Measurements from ENCODE around the gene SETD4. TPM values are rescaled to one million over a fixed set of nuclear protein-coding genes. Genes with fewer than 3 reads are reported as not detected.

SETD4 gene
- total RNA-seq, 2 donors from 2014 or later = 14.1 to 18.3 TPM

- Histone ChIP-seq H3K9me3 (no peaks in the 10 kb centered on the region), H3K27me3 (replicated peaks; ENCODE audit: insufficient read depth) (no peaks in the 10 kb centered on the region), H3K4me1 (ENCODE audit: control insufficient read depth in 1 of 2, low read depth in 2 of 2) (no peaks in the 10 kb centered on the region), H3K4me3 (no peak overlapping the region), H3K27ac (no peak overlapping the region), H3K36me3 (no peaks in the 10 kb centered on the region)
- ATAC-seq (ENCODE audit: insufficient number of reproducible peaks, low FRiP score, low read depth) (no peak), DNase-seq (ENCODE audit: low spot score) (no peak)
- TF ChIP-seq, protein P1, sequence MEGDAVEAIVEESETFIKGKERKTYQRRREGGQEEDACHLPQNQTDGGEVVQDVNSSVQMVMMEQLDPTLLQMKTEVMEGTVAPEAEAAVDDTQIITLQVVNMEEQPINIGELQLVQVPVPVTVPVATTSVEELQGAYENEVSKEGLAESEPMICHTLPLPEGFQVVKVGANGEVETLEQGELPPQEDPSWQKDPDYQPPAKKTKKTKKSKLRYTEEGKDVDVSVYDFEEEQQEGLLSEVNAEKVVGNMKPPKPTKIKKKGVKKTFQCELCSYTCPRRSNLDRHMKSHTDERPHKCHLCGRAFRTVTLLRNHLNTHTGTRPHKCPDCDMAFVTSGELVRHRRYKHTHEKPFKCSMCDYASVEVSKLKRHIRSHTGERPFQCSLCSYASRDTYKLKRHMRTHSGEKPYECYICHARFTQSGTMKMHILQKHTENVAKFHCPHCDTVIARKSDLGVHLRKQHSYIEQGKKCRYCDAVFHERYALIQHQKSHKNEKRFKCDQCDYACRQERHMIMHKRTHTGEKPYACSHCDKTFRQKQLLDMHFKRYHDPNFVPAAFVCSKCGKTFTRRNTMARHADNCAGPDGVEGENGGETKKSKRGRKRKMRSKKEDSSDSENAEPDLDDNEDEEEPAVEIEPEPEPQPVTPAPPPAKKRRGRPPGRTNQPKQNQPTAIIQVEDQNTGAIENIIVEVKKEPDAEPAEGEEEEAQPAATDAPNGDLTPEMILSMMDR (IDR thresholded peaks at IDR 0.05) = no peak
Observed at GRCh38 chr21:36008505-36008904, 51.8 kb downstream of the SETD4 start.

DNA sequence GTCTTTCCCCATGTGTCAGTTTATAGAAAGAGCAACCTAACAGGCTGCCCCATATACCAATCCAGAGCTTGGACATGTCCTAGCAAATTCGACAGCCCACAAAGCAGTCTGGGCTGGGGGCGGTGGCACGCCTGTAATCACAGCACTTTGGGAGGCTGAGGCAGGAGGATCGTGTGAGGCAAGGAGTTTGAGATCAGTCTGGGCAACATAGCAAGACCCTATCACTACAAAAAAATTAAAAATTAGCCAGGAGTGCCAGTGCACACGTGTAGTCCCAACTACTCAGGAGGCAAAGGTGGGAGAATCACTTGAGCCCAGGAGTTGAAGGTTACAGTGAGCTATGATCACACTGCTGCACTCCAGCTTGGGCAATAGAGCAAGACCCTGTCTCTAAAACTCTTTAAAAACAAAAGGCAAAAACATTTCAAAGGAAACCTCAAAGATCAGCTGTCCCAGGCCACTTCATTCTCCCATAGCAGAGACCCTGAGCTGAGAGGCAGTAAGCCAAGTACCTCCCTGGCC is 54.4 kb downstream of the SETD4 start:
- H3K4me1 ChIP-seq (ENCODE audit: control insufficient read depth in 1 of 2, low read depth in 2 of 2) = no peaks in the 10 kb centered on the region
- H3K4me3 ChIP-seq = no peak overlapping the region
- DNase-seq (ENCODE audit: low spot score) (no peak), ATAC-seq (ENCODE audit: insufficient number of reproducible peaks, low FRiP score, low read depth) (no peak)
- H3K27me3 ChIP-seq (replicated peaks; ENCODE audit: insufficient read depth) = no peaks in the 10 kb centered on the region
- TF ChIP-seq, protein P1 (IDR thresholded peaks at IDR 0.05) = no peak
- no peak overlapping the region for H3K27ac ChIP-seq
- no peaks in the 10 kb centered on the region for H3K36me3 ChIP-seq
- H3K9me3 ChIP-seq = no peaks in the 10 kb centered on the region

- no peak overlapping the region for H3K27ac ChIP-seq
- no peaks in the 10 kb centered on the region for H3K36me3 ChIP-seq
- H3K4me3 ChIP-seq = no peak overlapping the region
- DNase-seq (ENCODE audit: low spot score) (no peak), ATAC-seq (ENCODE audit: insufficient number of reproducible peaks, low FRiP score, low read depth) (no peak)
- no peaks in the 10 kb centered on the region for H3K9me3 ChIP-seq
- TF ChIP-seq, protein P1 (IDR thresholded peaks at IDR 0.05) = no peak
- no peaks in the 10 kb centered on the region for H3K27me3 ChIP-seq (replicated peaks; ENCODE audit: insufficient read depth)
- no peaks in the 10 kb centered on the region for H3K4me1 ChIP-seq (ENCODE audit: control insufficient read depth in 1 of 2, low read depth in 2 of 2)
Observed at GRCh38 chr21:36005018-36005417, 55.3 kb downstream of the SETD4 start.

DNA sequence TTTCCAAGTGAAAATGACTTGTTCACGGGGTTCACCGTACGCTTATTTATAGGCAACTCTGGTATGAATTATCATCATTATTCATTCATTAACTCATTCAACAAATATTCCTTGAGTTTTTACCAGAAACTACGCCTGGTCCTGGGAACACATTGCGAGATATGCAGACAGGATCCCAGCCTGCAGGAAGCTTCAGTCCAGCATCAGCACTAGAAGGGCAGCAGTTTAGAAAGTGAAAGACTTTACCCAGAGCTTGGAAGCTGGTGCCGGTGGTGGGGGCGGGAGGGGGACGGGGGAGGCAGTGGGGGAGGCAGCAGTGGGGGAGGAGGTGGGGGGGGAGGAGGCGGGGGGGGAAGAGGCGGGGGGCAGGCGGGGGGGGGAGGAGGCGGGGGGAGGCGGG is 55.9 kb downstream of the SETD4 start:
- Histone ChIP-seq H3K4me3 (no peak overlapping the region), H3K9me3 (no peaks in the 10 kb centered on the region), H3K4me1 (ENCODE audit: control insufficient read depth in 1 of 2, low read depth in 2 of 2) (no peaks in the 10 kb centered on the region), H3K27me3 (replicated peaks; ENCODE audit: insufficient read depth) (no peaks in the 10 kb centered on the region), H3K36me3 (no peaks in the 10 kb centered on the region), H3K27ac (no peak overlapping the region)
- TF ChIP-seq, protein P1 (IDR thresholded peaks at IDR 0.05) = no peak
- DNase-seq (ENCODE audit: low spot score) (no peak), ATAC-seq (ENCODE audit: insufficient number of reproducible peaks, low FRiP score, low read depth) (no peak)

- no peaks in the 10 kb centered on the region for H3K9me3 ChIP-seq
- no peaks in the 10 kb centered on the region for H3K36me3 ChIP-seq
- DNase-seq (ENCODE audit: low spot score) (no peak), ATAC-seq (ENCODE audit: insufficient number of reproducible peaks, low FRiP score, low read depth) (no peak)
- no peak overlapping the region for H3K27ac ChIP-seq
- TF ChIP-seq, protein P1 (IDR thresholded peaks at IDR 0.05) = no peak
- no peaks in the 10 kb centered on the region for H3K27me3 ChIP-seq (replicated peaks; ENCODE audit: insufficient read depth)
- H3K4me1 ChIP-seq (ENCODE audit: control insufficient read depth in 1 of 2, low read depth in 2 of 2) = no peaks in the 10 kb centered on the region
- no peak overlapping the region for H3K4me3 ChIP-seq
Observed at GRCh38 chr21:36003776-36004175, 56.5 kb downstream of the SETD4 start.
